ENCODE data around the gene PINLYP. TPM values are rescaled to one million over a fixed set of nuclear protein-coding genes. Genes with fewer than 3 reads are reported as not detected.

The PINLYP gene
- total and polyA plus RNA-seq, 2 donors (not counting 1 experiment from before 2014, with no cell fraction given) = 5.1 to 14.7 TPM

- Histone ChIP-seq H2AFZ (ENCODE audit: low read length) (no peak overlapping the region), H3K79me2 (ENCODE audit: control insufficient read depth, insufficient read depth, low read length) (no peaks in the 10 kb centered on the region), H3K4me1 (ENCODE audit: control insufficient read depth, extremely low read depth, insufficient read depth, low read length) (peaks cover 4% of the 10 kb centered on the region), H3K4me3 (replicated peaks in 1 of 4; ENCODE audit: control extremely low read depth in 1 of 4, insufficient read depth in 1 of 4, low read depth in 3 of 4, low read length in 4 of 4) (no peak overlapping the region), H3K9me3 (ENCODE audit: control insufficient read depth, insufficient read depth, low read depth, low read length) (no peaks in the 10 kb centered on the region), H3K27me3 (ENCODE audit: control insufficient read depth, insufficient read depth, low read length) (no peaks in the 10 kb centered on the region), H3K27ac (ENCODE audit: insufficient read depth, low read length) (no peak overlapping the region), H3K36me3 (ENCODE audit: control insufficient read depth, insufficient read depth, low read length) (peaks cover 6% of the 10 kb centered on the region), H4K20me1 (ENCODE audit: control insufficient read depth, extremely low read depth, insufficient read depth, low read length) (no peaks in the 10 kb centered on the region), H3K4me2 (ENCODE audit: extremely low read depth, insufficient read depth, low read length) (no peak overlapping the region), H3K9ac (ENCODE audit: insufficient read depth, low read length) (no peak overlapping the region)
- no peak for TF ChIP-seq EZH2 (IDR thresholded peaks at IDR 0.05; ENCODE audit: low read length, missing control alignments)
- no peak for TF ChIP-seq CTCF (conservative IDR thresholded peaks at IDR 0.05 in 1 of 2, IDR thresholded peaks at IDR 0.05 in 1 of 2; ENCODE audit: low read depth in 1 of 2, low read length in 2 of 2)
- no peak for DNase-seq (ENCODE audit: low read depth in 2 of 2)
Measured at GRCh38 chr19:43564800-43565199, 10.8 kb upstream of the PINLYP start.

GRCh38 chr19:43569657-43570056 is 5.9 kb upstream of the PINLYP start:
- H3K9me3 ChIP-seq (ENCODE audit: control insufficient read depth, insufficient read depth, low read depth, low read length) = no peaks in the 10 kb centered on the region
- H3K4me3 ChIP-seq (replicated peaks in 1 of 4; ENCODE audit: control extremely low read depth in 1 of 4, insufficient read depth in 1 of 4, low read depth in 3 of 4, low read length in 4 of 4) = no peak overlapping the region
- H4K20me1 ChIP-seq (ENCODE audit: control insufficient read depth, extremely low read depth, insufficient read depth, low read length) = no peaks in the 10 kb centered on the region
- TF ChIP-seq EZH2 (IDR thresholded peaks at IDR 0.05; ENCODE audit: low read length, missing control alignments) (no peak), CTCF (conservative IDR thresholded peaks at IDR 0.05 in 1 of 2, IDR thresholded peaks at IDR 0.05 in 1 of 2; ENCODE audit: low read depth in 1 of 2, low read length in 2 of 2) (no peak)
- no peak overlapping the region for H3K9ac ChIP-seq (ENCODE audit: insufficient read depth, low read length)
- no peaks in the 10 kb centered on the region for H3K4me1 ChIP-seq (ENCODE audit: control insufficient read depth, extremely low read depth, insufficient read depth, low read length)
- H3K36me3 ChIP-seq (ENCODE audit: control insufficient read depth, insufficient read depth, low read length) = no peaks in the 10 kb centered on the region
- H3K4me2 ChIP-seq (ENCODE audit: extremely low read depth, insufficient read depth, low read length) = no peak overlapping the region
- no peak for DNase-seq (ENCODE audit: low read depth in 2 of 2)
- no peaks in the 10 kb centered on the region for H3K27me3 ChIP-seq (ENCODE audit: control insufficient read depth, insufficient read depth, low read length)
- peaks cover 3% of the 10 kb centered on the region for H3K79me2 ChIP-seq (ENCODE audit: control insufficient read depth, insufficient read depth, low read length)
- no peak overlapping the region for H3K27ac ChIP-seq (ENCODE audit: insufficient read depth, low read length)
- no peak overlapping the region for H2AFZ ChIP-seq (ENCODE audit: low read length)

GRCh38 chr19:43570174-43570791 is 5.3 kb upstream of the PINLYP start:
- Histone ChIP-seq H4K20me1 (ENCODE audit: control insufficient read depth, extremely low read depth, insufficient read depth, low read length) (no peaks in the 10 kb centered on the region), H3K79me2 (ENCODE audit: control insufficient read depth, insufficient read depth, low read length) (peaks cover 6% of the 10 kb centered on the region), H3K9ac (ENCODE audit: insufficient read depth, low read length) (no peak overlapping the region), H3K4me3 (replicated peaks in 1 of 4; ENCODE audit: control extremely low read depth in 1 of 4, insufficient read depth in 1 of 4, low read depth in 3 of 4, low read length in 4 of 4) (no peak overlapping the region), H3K27ac (ENCODE audit: insufficient read depth, low read length) (no peak overlapping the region), H2AFZ (ENCODE audit: low read length) (no peak overlapping the region), H3K4me1 (ENCODE audit: control insufficient read depth, extremely low read depth, insufficient read depth, low read length) (no peaks in the 10 kb centered on the region), H3K9me3 (ENCODE audit: control insufficient read depth, insufficient read depth, low read depth, low read length) (no peaks in the 10 kb centered on the region), H3K27me3 (ENCODE audit: control insufficient read depth, insufficient read depth, low read length) (no peaks in the 10 kb centered on the region), H3K36me3 (ENCODE audit: control insufficient read depth, insufficient read depth, low read length) (no peaks in the 10 kb centered on the region), H3K4me2 (ENCODE audit: extremely low read depth, insufficient read depth, low read length) (no peak overlapping the region)
- no peak for DNase-seq (ENCODE audit: low read depth in 2 of 2)
- TF ChIP-seq CTCF (conservative IDR thresholded peaks at IDR 0.05 in 1 of 2, IDR thresholded peaks at IDR 0.05 in 1 of 2; ENCODE audit: low read depth in 1 of 2, low read length in 2 of 2) (no peak), EZH2 (IDR thresholded peaks at IDR 0.05; ENCODE audit: low read length, missing control alignments) (no peak)
